Fibroblast of skin of right biceps (primary cell): ENCODE data around the gene BLVRA.
"Not testable (repeated sequence)": the region's sequence is repeated elsewhere in the genome, so short reads cannot be mapped to it uniquely, and the experiment has no call there.

ENCODE experiments used
- DNase-seq: peaks from one replicate; pipeline ENCODE4 v3.0.0-alpha.2; 2013

The BLVRA gene

DNA sequence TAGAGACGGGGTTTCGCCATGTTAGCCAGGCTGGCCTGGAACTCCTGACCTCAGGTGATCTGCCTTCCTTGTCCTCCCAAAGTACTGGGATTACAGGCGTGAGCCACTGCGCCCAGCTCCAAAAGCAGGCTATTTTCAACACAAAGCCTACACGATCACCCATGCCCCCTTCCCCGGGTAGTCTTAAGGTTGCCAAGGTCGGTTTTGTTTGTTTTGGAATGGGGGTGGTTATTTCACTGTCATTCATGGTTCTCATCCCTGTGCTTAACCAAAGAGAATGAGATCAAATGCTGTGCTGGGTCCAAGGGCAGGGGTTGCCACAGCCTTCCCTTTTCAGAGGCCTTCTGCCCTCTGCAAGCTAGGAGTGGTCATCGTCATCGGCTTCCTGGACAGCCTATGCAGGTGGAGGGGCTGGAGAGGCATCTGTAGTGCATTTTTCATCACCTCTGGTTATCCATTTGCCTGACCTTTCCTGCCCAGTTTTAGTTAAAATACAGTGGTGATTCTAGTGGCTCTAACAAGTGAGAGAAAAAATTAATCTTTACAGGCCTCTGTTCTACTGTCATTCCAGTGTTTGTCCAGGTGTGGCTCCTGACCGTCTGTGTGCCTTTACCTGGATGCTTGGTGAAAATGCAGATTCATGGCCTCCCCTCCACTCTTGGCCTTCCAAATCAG is 11.4 kb downstream of the BLVRA start:
- no peak for DNase-seq

DNA sequence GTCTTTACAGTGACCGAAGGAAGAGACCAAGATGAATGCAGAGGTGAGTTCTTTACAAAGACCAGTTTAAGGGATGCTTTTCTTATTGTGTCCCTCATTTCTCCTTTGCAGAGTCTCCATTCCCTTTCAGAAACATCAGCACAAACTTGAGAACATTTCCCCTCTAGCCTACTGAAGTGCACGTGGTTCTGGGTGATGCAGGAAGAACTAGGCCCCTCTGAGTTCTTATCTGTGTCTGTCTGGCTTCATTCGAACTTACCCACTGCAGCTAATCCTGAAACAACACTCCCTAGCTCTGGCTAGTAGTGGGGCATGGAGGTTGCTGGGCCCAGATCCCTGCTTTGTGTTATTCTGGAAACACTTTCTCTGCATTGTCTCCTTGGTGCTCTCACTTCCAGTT is 12.6 kb downstream of the BLVRA start:
- no peak for DNase-seq

DNA sequence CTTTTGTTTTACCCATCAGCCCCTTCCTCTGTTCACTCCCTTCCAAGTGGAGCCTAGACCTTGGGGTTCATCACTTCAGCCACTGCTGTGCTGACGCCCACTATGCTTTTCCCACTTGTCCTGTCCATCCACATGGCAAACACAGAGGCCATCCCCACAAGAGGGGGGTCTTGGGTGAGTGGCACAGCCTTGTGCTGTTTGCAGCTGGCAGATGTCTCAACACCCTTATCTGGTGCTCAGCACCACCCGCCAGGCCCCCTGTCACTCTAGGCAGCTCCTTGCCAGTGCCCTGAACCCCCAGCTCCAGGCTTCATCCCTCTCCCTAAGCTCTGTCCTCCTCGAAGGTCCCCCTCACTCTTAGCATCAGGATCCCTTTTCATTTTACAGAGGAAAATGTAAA is 13.1 kb downstream of the BLVRA start:
- DNase-seq = no peak

DNA sequence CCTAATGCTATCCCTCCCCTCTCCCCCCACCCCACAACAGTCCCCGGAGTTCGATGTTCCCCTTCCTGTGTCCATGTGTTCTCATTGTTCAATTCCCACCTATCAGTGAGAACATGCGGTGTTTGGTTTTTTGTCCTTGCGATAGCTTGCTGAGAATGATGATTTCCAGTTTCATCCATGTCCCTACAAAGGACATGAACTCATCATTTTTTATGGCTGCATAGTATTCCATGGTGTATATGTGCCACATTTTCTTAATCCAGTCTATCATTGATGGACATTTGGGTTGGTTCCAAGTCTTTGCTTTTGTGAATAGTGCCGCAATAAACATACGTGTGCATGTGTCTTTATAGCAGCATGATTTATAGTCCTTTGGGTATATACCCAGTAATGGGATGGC is 14.8 kb downstream of the BLVRA start:
- not testable (repeated sequence) for DNase-seq

DNA sequence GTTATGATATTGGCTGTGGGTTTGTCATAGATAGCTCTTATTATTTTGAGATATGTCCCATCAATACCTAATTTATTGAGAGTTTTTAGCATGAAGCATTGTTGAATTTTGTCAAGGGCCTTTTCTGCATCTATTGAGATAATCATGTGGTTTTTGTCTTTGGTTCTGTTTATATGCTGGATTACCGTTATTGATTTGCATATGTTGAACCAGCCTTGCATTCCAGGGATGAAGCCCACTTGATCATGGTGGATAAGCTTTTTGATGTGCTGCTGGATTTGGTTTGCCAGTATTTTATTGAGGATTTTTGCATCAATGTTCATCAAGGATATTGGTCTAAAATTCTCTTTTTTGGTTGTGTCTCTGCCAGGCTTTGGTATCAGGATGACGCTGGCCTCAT is 16.8 kb downstream of the BLVRA start:
- DNase-seq = not testable (repeated sequence)

DNA sequence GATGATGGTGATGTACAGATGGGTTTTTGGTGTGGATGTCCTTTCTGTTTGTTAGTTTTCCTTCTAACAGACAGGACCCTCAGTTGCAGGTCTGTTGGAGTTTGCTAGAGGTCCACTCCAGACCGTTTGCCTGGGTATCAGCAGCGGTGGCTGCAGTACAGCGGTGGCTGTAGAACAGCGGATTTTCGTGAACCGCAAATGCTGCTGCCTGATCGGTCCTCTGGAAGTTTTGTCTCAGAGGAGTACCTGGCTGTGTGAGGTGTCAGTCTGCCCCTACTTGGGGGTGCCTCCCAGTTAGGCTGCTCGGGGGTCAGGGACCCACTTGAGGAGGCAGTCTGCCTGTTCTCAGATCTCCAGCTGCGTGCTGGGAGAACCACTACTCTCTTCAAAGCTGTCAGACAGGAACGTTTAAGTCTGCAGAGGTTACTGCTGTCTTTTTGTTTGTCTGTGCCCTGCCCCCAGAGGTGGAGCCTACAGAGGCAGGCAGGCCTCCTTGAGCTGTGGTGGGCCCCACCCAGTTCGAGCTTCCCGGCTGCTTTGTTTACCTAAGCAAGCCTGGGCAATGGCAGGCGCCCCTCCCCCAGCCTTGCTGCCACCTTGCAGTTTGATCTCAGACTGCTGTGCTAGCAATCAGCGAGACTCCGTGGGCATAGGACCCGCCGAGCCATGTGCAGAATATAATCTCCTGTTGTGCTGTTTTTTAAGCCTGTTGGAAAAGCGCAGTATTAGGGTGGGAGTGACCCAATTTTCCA is 20.0 kb downstream of the BLVRA start:
- not testable (repeated sequence) for DNase-seq

DNA sequence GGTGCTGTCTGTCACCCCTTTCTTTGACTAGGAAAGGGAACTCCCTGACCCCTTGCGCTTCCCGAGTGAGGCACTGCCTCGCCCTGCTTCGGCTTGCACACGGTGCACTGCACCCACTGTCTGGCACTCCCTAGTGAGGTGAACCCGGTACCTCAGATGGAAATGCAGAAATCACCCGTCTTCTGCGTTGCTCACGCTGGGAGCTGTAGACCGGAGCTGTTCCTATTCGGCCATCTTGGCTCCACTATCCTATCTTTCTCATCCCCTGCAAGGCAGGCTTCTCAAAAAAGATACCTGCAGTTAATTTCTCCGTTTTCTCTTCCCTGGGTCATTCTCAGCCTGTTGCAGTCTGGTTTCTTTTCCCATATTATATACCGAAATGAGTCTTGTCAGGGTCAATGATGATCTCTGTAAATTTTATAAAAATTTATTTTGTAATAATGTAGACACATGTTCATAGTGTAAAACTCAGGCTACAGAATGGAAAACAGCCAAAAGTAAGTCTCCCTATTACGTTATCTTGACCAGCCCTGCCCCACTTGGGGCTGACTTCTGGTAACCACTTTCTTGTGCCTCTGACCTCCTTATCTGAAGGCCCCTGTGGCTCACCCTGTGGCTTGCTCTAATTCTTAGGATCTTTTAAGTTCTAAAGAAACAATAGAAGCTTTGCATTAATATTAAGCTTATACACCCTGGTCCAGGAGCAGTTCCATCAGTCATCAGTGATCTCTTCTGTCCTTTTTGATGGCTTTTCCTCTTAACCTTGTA is 20.7 kb downstream of the BLVRA start:
- no peak for DNase-seq

DNA sequence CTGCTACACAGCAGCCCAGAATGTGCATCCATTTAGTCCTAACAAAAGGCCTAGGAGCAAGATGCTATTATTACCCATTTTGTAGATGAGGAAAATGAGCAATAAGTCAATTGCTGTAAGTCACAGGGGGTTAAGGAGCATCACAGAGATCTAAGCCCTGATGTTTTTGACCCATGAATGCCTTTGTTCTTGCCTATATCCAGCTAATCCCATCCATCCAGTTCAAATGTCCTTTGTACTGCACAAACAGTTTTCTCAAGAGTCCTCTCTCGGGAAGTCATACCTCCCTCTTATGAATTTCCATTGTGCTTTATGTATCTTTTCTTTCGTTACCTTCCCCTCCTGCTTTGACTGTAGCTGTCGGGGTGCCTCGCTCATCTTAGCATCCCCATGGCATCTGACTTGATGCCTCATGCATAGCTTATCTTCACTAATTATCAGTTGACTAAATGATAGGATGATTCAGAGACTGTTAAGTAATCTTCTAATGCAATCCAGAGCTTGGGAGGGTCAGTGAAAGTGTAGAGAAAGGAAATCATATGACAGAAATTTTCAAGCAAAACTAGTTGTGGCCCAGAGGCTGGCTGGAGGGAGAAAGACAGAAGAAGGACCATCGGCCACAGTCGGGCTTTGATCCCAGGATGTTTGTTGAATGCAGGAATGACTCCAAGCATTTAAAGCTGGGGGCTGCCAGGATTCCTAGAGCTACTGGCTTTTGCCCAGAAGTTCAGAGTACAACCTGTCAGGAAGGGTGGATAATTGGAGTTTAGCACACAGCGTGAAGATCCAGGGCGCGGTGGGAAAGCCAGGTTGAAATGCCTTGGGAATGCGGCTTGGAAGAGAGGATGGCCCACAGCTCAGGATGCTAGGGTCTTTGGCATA is 23.5 kb downstream of the BLVRA start:
- DNase-seq = peak; percentile 69

DNA sequence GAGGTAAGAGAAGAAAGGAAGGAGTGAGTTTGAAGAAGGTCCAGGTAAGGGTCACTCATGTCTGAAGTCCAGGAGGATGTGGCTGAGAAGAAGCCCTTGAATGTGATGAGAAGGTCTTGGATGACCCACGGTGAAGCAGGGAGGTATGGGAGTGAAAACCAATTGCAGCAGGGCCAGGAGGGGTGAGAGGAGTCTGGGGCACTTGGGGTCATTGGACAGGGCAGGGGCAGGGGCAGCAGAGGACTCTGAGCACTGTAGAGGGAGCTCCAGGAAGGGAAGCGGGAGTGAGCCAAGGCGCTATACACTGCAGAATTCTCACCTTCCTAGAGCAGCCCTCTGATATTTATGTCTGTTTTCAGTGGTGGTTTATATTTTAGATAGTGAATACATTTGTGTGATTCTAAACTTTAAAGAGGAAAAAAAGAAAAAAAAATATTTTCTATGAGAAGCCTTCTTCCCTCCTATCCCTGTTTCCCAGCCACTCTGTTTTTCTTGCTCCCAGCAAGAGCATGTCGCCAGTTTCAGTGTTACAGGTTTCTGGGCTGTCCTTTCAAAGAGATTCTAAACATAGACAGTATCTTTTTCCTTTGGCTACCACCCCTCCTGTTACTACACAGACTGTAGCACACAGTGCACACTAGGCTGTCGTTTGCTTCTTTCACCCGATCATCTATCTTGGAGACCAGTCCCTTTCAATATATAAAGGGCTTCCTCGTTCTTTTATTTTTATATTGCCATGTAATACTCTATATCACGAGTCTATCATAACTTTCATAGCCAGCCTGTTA is 24.5 kb downstream of the BLVRA start:
- DNase-seq = no peak

DNA sequence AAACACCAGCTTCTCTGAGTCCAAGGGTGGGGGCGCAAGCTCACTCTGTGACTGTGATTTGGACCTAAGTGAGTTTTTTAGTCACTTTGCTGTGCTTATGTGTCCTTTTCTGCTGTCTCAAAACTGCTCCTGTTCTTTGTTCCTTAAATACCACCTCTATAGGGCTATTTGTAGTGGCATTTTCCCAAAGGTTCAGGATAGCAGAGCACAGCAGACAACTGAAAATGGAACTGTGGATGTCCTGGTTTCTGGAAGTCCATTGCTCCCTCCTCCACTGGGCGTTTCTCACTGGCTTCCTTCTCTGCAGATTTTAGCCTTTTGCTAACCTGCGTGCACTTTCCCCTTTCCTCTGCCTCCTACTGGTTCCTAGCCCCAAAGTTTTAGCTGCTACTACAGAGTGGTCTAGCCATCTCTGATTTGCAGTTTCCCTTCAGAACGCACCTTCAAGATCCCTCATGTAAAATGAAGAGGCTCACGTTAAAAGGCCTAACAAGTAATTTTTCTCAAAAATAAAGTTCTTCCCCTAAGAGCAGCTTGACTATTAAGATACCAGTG is 25.6 kb downstream of the BLVRA start:
- no peak for DNase-seq

DNA sequence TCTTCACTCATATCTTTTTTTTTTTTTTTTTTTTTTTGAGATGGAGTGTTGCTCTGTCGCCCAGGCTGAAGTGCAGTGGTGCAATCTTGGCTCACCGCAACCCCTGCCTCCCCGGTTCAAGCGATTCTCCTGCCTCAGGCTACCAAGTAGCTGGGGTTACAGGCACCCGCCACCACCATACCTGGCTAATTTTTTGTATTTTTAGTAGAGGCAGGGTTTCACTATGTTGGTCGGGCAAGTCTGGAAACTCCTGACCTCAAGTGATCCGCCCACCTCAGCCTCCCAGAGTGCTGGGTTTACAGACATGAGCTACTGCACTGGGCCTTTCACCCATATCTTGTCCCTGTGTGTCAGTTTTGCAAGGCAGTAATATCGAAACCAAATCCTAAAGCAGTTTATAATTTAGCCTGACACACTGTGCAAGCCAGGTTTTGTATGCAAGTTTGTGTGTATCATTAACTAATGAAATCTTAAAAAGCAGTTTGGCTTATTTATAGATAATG is 26.2 kb downstream of the BLVRA start:
- DNase-seq = not testable (repeated sequence)

DNA sequence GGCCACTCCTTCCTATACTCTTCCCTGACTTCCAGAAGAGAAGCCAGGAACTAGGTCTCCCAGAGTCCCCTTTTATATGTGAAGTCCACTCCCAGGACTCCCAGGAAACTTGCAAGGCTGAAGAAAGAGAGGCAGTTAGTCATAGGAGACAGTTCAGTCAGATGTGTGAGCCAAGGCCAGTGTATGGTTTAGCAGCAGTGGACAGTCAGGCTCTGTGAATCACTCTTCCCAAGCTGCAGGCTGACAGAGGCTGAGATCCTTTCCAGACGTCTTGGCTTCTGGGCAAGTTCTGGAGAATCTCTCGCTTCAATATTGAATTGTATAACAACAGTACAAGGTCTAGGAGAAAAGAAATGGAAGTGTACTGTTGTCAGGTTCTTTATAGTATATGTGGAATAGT is 26.9 kb downstream of the BLVRA start:
- DNase-seq = peak; percentile 80

DNA sequence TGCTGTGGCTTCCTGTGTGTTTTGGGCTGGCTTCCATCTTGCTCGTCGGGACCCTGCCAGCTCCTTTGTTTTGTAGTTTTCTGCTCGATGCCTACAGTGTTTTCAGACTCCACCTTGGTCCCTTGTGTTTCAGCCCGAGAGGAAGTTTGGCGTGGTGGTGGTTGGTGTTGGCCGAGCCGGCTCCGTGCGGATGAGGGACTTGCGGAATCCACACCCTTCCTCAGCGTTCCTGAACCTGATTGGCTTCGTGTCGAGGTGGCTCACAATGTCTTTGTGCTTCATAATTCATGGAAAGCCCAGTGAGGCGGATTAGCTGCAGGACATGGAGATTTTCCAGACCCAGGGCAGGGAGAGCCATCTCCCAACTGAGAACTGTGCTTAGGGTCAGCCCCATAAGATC is 29.3 kb downstream of the BLVRA start:
- no peak for DNase-seq

DNA sequence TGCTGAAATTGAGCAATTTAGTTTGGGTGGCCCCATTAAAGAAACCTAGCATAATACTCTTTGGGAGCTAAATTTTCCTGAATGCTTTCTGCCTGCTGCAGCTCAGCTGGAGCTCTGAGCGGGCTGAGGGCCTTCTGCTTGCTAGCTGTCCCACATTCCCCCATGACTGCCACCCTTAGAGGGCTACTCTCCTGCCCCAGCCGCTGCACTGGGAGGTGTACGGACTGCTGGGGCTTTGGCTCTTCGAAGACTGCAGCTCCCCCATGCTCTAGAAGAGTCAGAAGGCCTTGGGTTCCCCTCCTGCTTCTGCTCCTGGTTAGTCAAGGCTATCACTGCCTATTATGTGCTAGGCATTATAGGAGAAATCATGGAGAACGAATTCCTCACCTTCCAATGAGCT is 31.5 kb downstream of the BLVRA start:
- DNase-seq = no peak

DNA sequence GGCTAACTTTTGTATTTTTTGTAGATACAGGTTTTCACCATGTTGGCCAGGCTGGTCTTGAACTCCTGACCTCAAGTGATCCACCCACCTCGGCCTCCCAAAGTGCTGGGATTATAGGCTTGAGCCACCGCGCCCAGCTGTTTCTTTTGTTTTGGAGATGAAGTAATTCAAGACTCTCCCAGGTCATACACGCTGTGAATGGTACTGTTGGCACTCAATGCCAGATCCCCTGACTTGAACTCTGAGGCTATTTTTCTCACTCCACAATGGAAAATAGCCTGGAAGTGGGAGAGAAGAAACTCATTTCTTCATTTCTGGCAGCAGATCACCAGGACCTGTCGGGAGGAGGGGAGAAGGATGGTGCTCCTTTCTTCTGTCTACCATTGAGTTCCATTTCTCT is 32.4 kb downstream of the BLVRA start:
- DNase-seq = no peak

DNA sequence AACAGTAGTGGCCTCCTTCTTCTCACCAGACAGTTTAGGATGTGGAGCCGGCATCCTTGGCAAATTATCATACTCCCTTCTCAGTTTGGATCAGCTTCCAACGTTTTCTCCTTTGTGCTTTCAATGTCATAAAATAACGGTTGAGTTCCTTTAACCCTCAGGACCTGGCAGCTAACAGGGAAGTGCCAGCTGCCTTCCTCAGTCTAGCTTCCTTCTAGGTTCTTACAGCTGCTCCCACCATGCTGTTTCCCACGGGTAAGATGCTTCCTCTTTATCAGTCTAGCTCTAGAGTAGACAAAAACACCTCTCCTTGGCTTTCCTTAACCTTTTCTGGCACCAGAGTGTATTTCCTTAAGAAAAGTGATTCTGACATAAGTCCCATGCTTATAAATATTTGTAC is 33.2 kb downstream of the BLVRA start:
- no peak for DNase-seq

DNA sequence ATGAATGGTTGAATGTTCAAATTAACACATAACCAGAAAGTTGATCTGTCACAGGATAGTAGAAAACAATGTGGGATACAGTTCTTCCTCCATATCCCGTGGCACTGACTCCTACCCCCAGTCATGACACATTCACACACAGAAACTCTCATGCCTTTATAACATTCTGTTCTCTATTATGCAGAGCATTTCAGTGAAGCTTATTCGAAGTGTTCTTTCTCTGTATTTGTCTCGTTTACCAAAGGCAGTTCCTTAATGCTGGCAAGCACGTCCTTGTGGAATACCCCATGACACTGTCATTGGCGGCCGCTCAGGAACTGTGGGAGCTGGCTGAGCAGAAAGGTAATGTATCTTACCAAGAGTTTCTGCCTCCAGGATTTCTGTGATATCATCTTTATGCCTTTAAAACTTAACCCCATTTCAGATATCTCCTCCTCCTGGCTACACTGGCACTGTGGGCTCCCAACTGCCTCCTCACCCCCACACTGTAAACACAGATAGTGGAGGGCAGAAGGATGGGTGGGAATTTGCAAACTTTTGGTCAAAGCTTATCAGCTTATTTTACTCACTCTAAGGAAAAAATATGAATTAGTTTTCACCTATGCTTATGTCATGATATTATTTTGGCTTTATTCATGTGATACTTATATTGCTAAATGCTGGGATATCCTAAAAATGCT is 34.1 kb downstream of the BLVRA start:
- no peak for DNase-seq

DNA sequence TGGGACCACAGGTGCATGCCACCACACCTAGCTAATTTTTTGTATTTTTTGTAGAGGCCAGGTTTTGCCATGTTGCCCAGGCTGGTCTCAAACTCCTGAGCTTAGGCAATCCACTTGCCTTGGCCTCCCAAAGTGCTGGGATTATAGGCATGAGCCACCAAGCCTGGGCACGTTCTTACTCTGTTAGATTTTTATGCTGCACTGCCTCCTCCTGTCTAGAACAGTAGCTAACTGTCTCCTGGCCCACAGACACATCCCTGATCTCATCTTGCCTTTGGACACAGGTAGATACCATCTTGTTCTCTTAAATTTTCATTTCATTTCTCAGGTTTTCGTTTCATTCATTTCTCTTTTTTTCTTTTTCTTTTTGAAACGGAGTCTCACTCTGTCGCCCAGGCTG is 41.1 kb downstream of the BLVRA start:
- DNase-seq = no peak

DNA sequence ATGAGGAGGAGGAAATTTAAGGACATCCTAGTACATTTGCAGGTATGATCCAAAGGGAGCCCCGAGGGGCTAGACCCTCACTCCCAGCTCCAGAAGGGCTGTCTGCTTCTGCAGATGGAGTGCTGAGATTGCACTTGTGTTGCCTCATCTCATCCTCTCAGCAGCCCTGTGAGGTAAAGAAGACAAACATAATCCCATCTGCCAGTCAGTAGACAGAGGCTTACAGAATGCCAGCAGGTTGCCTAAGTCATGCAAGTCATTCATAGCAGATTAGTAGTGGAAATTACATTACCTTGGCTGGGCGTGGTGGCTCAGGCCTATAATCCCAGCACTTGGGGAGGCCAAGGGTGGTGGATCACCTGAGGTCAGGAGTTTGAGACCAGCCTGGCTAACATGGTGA is 45.4 kb downstream of the BLVRA start:
- no peak for DNase-seq

DNA sequence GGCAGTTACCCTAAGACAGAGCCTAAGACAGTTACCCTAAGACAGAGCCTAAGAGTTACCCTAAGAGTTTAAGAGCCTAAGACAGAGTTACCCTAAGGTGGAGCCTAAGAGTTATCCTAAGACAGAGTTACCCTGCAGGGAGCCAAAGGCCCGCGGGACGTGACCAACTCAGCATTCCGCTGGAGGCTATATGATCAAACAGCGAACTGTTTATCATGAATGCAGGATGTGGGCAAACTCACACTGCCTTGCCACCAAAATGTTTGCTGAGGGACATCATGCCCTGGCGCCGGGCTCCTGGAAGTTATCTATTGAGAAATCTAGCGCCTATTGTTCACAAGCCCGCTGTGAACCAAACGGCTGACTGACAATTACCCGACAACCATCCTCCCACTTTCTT is 49.9 kb downstream of the BLVRA start:
- no peak for DNase-seq
